Activated CD4-positive, alpha-beta T cell treated with anti-CD3 and anti-CD28 coated beads for 1 hour (primary cell): ENCODE data around the gene SDF4.
"Not testable (repeated sequence)": the region's sequence is repeated elsewhere in the genome, so short reads cannot be mapped to it uniquely, and the experiment has no call there.

Experiments
- DNase-seq: peaks from one replicate; pipeline ENCODE4 v3.0.0-alpha.2; 2020

Gene SDF4

DNA sequence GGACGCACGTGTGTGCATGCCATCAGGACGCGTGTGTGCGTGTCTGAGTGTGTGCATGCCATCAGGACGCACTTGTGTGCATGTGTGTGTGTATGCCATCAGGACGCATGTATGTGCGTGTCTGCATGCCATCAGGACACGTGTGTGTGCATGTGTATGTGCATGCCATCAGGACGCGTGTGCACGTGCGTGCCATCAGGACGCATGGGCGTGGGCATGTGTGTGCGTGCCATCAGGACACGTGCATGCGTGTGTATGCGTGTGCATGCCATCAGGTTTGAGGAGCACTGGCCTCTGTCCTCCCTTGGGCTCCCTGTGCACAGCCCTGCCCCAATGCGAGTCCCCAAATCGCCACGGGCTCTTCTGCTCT is 27.3 kb upstream of the SDF4 start:
- DNase-seq, result no peak

DNA sequence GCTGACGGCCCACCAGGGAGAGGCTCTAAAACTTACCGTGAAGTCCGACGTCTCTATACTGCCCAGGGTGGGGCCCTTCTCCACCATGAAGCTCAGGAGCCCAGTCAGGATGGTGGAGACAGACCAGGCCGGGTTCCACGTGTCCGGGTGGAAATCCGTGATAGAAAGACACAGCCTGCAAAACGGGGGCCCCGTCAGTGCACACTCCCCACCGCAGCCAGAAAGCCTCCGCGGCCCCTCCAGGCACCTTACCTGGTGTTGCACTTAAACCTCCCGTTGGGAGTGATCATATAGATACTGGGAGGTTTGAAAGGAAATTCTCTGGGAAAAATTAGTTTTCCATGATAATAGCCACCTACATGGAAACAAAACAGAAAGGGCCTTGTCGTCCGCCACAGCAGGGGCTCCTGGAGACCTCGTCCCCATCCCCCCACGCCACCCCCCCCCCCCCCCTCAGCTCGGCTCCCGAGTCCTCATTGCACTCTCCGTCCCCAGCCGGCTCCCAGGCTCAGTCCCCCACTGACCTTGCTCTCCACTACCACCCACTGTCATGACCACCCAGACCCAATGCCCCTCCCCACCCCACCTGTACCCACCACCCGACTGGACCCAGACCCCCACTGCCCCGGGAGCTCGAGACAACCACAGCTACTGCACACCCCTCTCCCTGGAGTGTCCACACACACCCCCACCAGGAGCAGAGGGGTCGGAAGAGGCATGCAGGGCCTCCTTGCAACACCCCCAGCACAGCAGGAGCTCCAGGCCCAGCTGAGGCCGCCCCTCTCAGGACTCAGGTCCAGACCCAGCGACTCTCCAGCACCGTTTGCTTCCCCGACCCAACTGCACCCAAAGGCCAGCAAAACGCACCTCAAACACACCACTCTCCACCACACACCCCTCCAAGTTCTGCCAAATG is 25.4 kb upstream of the SDF4 start:
- DNase-seq, result no peak

DNA sequence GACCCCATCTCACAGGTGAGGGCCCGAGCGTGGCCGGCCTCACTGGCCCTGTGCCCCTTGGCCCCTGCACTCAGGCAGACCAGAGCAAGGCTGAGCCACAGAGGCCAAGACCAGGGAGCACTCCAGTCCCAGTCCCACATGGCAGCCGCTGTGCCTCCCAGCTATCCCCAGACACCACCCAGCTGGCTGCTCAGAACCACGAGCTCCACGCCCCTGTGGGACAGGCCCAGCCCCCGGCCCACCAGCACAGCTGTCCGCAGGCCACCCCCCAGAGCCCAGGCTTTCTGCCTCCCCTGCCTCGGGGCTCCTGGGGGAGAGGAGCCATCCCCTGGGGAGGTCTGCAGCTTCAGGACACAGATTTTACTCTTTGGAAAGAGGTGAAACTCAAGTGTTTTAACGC is 23.8 kb upstream of the SDF4 start:
- DNase-seq, result no peak

DNA sequence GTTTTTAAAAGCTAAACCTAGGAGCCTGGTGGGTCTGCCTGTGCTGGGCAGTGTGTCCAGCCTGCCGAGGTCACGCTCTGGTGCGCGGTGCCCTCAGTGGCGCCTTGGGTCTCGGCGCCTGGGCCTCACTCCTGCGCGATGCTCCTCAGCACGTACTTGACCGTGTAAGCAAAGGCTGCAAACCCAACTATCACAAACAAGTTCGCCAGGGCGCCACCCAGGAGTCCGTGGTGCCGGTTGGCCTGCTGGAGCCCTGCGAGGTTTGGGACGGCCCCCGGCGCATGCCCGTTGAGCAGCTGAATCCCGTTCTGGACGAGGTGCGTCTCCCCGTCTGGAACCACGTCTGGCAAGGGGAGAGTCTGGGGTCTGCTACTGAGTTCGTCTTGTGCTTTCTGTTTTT is 23.3 kb upstream of the SDF4 start:
- no peak for DNase-seq

DNA sequence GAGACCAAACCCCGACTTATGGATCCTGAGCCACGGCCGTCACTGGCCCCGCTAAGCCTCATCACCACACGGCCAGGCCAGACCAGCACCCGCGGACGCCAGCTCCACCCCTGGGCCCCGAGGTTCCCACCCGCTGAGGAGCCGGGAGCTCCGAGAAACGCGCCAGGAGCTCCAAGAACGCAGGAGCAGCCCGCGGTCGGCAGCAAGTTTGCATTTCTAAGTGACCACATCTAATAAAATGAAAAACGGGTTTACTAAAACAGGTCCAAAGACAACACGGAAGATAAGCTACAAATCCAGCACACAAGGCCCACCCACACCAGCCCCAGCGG is 22.8 kb upstream of the SDF4 start:
- DNase-seq, result no peak

DNA sequence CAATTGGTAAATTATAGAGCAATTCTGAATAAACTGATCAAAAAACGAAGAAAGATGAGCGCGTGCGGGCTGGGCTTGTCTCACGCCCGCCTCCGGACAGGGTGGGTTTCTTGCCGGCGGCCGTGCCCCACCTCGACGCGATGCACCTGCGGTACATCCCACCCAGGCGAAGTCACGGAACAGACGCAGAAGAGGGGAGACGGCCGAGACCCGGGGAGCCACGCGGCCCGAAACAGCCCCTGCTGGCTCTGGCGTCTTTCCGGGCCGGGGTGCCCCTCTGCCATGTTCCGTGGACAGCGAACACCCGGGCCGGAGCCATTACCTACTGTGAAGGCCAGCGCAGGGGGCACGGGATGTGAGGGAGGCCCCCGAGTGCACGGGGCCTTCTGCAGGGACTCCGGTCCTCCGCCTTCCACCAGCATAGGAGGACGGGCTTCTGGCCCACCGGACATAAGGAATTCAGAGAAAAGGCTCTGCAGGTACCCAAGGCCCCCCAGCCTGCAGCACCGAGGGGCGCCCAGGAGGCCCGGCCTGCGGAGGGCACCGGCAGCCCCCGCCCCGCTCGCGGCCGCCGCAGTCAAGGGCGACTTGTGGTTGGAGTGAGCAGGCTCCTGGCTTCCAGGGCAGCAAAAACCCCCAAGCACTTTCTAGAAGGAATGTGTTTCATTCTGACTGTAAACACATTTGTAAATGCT is 22.3 kb upstream of the SDF4 start:
- DNase-seq, result no peak

DNA sequence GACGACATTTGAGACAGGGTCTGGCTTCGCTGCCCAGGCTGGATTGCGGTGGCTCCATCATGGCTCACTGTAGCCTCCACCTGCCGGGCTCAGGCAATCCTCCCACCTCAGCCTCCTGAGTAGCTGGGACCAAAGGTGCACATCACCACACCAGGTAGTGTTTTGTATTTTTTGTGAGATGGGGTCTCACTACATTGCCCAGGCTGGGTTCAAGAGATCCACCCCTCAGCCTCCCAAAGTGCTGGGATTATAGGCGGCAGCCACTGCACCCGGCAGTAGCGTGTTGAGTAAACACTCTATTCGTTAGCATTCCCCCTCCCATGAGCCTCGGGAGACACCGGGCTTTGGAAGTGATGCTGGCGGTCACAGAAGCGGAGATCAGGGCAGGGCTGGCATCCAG is 21.5 kb upstream of the SDF4 start:
- no peak for DNase-seq

DNA sequence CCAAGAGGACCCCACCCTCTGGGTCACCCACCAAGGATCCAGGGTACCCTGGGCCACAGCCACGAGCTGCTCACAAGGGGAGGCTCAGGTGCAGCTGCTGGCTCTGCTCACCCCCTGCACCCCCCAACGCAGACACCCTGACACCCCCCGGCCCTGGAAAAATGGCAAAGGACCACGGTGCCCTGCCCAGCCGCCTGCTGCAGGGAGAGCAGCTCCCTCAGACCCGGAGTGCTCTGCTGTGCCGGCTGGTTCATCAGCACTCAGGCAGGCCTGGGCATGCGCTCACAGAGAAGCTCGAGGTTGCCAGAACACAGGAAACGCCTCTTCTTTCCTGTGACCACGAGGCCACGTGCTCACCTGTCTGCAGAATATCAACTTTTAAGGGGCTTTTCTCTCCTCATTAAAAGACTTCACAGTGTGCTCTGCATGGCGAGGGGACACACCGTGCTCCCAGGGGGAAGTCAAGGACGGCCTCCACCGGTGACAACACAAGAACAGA is 19.0 kb upstream of the SDF4 start:
- peak; percentile 42 for DNase-seq

DNA sequence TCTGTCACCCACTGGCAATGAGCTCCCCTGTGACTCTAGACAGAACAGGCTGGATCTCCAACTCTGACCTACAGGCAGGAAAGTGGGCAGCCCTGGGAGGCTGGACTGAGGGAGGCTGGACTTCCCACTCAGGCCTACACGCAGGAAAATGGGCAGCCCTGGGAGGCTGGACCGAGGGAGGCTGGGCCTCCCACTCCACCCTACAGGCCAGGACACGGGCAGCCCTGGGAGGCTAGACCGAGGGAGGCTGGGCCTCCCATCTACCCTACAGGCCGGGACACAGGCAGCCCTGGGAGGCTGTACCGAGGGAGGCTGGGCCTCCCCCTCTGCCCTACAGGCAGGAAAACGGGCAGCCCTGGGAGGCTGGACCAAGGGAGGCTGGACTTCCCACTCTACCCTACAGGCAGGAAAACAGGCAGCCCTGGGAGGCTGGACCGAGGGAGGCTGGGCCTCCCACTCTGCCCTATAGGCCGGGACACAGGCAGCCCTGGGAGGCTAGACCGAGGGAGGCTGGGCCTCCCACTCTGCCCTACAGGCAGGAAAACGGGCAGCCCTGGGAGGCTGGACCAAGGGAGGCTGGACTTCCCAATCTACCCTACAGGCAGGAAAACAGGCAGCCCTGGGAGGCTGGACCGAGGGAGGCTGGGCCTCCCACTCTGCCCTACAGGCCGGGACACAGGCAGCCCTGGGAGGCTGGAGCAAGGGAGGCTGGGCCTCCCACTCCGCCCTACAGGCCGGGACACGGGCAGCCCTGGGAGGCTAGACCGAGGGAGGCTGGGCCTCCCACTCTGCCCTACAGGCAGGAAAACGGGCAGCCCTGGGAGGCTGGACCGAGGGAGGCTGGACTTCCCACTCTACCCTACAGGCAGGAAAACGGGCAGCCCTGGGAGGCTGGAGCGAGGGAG is 16.5 kb upstream of the SDF4 start:
- DNase-seq, result not testable (repeated sequence)

DNA sequence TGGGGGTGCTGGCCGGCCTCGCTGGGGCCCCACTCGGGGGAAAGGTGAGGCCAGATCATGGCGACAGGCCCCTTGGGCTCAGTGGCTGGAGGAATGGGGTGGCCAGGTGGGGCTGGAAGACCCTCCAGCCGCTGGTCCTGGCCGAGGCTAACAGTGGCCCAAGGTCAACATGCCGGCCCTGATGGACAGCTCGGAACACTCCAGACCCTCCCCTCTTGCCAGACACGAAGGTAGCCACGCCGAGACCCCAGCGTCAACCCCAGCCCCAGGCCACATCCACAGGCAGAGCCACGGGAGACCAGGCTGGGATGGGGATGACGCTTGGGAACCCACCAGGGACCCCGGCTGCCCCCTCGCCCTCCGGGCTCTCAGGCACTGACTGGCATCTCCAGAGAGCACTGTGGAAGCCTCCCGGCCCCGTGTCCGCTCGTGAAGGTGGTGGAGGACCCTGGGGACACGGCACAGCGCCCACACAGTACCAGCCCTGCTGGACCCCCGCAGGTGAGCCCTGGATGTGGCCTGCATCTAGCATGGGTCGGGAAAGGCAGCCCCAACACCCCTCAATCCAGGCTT is 15.6 kb upstream of the SDF4 start:
- DNase-seq, result no peak

DNA sequence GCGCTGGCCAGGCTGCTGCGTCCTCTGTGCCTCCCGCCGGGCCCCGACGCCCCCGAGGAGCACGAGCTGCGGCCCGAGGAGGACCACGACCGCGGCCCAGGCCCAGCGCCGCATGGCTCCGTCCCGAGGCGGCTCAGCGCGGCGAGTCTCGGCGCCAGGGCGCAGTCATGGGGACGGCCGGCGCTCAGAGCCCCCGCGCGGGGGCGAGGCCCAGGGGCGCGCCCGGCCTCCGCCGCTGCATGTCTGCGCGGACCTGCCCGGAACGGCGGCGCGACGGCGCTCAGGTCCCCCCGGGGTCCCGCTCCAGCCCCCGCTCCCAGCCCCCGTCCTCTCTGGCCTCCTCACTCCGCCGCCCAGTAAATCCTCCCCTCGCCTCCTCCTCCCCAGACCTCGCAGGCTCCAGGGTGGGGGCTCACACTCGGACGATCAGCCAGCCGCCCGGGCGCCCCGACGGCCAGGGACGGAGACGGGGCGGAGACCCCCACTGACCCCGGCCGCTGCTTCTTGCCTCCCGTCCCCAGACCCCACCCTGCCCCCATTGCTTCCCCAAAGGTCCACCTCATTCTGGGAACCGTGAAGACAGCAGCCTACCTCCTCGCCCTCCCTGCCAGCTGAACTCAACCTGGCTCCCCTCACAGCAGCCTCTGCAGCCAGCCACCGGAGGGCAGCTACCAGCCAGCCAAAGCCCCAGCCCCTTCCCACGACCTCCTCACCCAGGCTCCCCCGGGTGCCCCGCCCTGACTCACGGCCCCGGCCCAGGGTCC is 15.0 kb upstream of the SDF4 start, which contains the start of gene C1QTNF12:
Gene C1QTNF12, minus strand, starts transcription at position 146 of the 764 bp plus-strand sequence. Its CDS starts 32 bp downstream, at position 114.
- DNase-seq, result no peak

DNA sequence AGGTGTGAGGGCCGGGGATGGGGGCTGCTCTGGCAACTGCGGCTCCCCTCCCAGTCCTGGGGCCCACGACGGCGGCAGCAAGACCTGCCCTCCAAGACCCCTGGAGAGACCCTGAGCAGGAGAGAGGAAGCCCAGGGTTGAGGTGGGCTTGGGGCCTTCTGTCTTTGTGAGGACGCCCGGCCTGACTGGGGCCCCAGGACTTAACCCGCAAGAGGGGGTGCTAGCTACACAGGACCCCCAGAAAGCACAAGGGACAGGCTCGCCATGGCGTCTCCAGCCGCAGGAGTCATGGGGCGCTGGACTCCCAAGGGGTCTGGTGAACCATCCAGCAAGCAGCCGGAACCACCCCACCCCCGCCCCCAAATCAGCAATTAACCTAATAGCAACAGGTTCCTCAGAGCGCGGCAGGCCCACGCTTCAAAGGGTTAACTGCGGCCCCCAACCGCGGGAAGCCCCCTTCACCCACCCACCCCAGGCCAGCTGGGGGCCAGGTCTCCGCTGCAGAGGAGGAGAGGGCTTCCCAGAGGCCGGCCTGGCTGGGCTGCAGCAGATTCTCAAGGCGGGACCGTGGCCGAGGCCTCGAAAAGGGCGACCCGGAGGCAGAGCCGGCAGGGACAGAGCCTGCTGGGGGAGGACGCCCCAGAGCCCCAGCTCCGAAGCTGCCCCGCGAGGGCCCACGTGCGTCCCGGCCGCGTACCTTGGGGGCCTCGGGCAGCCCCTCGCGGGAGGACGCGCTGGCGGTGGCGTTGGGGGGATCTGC is 14.2 kb upstream of the SDF4 start:
- DNase-seq, result no peak

DNA sequence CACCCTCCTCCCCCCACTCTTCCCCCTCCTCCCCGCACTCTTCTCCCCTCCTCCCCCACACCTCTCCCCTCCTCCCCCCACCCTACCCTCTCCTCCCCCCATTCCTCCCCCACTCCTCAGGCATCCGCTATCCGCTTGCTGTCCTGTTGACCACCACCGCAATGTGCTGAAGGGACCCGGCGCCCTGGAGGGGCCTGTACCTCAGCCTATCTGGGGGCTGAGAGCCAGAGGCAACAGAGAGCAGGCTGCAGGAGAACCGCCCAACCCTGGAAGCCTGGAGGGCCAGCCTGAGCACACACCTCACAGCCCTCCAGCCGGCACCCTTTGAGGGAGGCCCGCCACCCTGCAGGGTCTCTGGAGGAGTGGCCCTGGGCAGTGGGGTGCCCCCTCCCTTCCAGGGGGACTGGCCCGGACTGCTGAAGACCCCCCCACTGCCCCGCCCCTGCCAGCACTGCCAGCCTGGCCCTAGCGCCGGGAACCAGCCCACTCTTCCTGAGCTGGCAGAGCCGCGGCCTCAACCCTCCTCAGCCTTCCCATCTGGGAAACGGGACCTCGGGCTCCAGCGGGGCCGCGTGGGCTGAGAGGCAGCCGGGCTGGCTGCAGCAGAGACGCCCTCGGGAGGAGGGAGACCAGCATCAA is 13.5 kb upstream of the SDF4 start:
- DNase-seq, result no peak

DNA sequence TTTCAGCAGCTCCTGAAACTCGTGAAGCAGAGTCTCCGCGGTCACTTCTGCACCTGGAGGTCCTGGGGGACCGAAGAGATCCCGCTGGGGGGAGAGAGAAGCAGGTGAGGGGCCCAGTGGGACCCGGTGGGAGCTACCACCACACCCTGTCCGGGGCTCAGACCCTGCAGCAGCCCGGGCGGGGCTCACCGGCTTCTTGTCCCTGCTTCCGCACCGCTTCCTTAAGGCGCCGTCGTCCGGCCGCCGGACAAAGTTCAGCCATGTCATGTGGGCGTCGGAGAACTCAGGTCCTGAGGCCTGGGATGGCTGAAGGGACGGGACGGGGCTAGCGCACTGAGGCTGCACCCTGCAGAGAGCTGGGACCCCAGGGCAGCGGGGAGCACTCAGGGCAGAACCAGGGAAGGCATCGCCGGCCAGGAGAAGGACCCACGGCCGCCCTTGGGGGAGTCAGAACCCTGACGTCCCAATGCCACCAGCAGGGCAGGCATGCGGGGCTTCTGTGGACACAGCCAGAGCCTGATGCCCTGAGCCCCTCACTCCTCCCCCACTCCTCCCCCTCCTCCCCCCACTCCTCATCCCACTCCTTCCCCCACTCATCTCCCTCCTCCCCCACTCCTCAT is 12.5 kb upstream of the SDF4 start:
- no peak for DNase-seq

DNA sequence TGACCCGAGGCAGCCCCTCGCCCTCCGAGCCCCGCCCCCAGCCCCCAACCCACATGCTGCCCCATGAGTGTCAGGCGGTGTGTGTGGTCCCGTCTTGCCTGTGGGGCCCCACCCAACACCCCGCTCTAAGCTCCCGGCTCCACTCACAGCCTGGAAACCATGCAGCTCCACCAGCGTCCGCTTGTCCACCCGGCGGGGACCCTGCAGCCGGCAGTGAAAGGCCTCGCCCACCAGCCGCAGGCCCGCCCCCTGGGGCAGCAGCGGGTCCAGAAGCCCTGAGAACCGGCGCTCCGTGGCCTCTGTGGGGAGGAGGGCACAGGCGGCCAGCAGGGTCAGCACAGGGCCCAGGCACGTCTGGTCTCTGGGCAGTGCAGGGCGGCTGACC is 12.0 kb upstream of the SDF4 start:
- no peak for DNase-seq

DNA sequence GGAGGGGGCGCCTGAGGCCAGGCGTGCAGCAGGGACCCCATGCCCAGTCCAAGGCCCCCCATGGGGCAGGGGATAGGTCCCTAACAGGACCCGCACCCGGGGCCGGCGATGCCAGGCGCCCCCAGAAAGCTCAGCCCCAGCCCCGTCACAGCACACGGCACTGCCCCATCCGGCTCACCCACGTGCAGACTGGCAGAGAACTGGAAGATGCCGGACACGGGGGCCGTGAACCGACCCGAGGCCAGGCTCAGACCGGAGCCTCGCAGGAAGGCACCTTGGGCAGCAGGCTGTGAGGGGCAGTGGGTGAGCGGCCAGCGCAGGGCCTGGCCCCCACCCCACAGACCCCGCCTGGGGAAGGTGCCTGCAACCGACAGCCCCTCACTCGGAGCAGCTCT is 11.5 kb upstream of the SDF4 start:
- no peak for DNase-seq

DNA sequence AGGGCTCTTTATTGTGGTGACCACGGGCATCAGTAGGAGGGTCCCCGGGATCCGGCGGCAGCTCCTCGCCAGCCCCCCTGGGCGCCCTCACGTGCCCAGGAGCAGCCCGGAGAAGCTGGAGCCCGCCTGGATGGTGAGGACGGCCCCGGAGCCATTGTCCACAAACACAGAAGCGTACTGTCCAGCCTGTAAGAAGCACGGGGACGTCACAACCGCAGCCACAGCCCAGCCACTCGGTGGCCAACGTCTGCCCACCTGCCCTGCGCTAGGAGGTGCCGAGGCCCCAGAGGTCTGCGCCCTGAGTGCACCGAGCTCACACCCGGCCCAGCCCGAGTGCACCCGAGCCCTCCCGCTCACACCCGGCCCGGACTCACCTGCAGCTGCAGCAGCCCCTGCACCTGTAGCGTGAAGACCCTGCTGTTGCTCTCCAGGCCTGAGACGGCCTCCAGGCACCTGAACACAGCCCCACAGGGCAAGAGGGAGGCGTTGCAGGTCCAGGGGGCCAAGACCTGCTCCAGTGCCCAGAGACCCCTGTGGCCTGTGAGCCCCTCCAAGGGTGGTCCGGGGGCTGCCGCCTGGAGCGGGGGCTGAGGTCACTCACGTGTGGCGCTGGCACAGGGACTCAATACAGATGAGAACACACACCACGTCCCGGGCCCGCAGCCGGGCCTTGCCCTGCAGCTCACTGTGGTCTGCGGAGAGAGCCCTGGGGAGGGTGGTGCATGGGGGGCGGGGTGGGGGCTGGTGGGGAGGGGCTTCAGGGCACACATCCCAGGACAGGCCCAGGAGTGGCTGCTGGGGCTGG is 10.9 kb upstream of the SDF4 start:
- DNase-seq, result no peak

DNA sequence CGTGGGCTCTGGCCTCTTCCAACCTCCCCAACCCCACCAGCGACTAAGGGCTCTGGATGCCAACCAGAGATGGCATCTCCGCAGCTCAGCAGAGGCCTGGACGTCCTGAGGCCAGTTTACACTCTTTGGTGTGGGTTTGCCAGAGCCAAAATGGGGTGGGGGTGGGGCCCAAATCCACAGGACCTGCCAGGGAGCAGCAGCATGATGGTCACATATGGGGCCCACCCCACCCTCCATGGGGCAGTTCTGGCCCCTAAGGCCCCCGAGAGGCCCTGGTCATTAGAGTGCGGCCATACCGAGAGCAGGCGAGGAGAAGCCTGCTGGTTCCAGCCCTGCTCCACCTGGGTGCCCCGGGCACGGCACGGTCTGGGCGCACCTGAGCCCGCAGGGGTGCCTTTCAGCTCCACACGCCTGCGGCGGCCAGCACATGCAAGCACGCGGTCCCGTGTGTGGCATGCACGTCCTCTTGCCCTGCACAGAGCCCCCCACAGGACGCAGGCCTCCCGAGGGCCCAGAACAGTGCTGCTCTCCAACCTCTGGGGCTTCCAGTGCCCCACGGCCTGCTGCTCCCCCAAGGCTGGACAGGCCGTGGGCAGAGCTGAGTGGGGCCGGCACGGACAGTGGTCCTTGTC is 9.9 kb upstream of the SDF4 start:
- DNase-seq, result no peak
